Neuronal stem cell (in vitro differentiated cells): ENCODE data around the gene KCNQ1.
A peak's percentile ranks its signal among the peaks of the same experiment; 100 is the strongest.

Source experiments
- DNase-seq: peaks from one replicate; pipeline ENCODE4 v3.0.0-alpha.2; 2013; ENCODE audit warnings: low spot score
- H2AFZ ChIP-seq: one replicate; pipeline ENCODE4 v1.6.1; 2013; ENCODE audit warnings: mild to moderate bottlenecking, low read length, inconsistent platforms
- H2AK5ac ChIP-seq: 2 replicates; pipeline ENCODE4 v1.6.1; 2013; ENCODE audit warnings: low read depth, mild to moderate bottlenecking, inconsistent platforms, low read length, moderate library complexity, mixed read lengths
- H2BK120ac ChIP-seq: 2 replicates; pipeline ENCODE4 v1.6.1; 2013; ENCODE audit warnings: low read depth, mild to moderate bottlenecking, inconsistent platforms, low read length, moderate library complexity, mixed read lengths
- H2BK12ac ChIP-seq: one replicate; pipeline ENCODE4 v1.6.1; 2013; ENCODE audit warnings: low read length, inconsistent platforms
- H2BK15ac ChIP-seq: 2 replicates; pipeline ENCODE4 v1.6.1; 2013; ENCODE audit warnings: mild to moderate bottlenecking, low read length, inconsistent platforms, mixed read lengths
- H2BK5ac ChIP-seq: one replicate; pipeline ENCODE4 v1.6.1; 2013; ENCODE audit warnings: inconsistent platforms, mild to moderate bottlenecking, low read length, moderate library complexity
- H3K14ac ChIP-seq: one replicate; pipeline ENCODE4 v1.6.1; 2013; ENCODE audit warnings: low read length, inconsistent platforms
- H3K18ac ChIP-seq: 2 replicates; pipeline ENCODE4 v1.6.1; 2013; ENCODE audit warnings: low read length, inconsistent platforms
- H3K23ac ChIP-seq: 2 replicates; pipeline ENCODE4 v1.6.1; 2013; ENCODE audit warnings: low read depth, mild to moderate bottlenecking, mixed read lengths, low read length, inconsistent platforms; ENCODE audit not compliant: poor library complexity
- H3K27ac ChIP-seq: replicated peaks from 3 replicates; pipeline ENCODE4 v1.5.1; 2013; ENCODE audit warnings: low read length, inconsistent platforms
- H3K27me3 ChIP-seq, 3 experiments: 2 replicates each; pipeline ENCODE4 v1.6.1; 2013; ENCODE audit warnings: low read length in 3 of 3, mild to moderate bottlenecking in 2 of 3, inconsistent platforms in 1 of 3, low read depth in 1 of 3, mixed read lengths in 1 of 3, moderate library complexity in 1 of 3; ENCODE audit not compliant: control insufficient read depth in 3 of 3, insufficient read depth in 3 of 3
- H3K36me3 ChIP-seq, 2 donors: replicated peaks in 1 of 2; 2 replicates each; pipeline ENCODE4 v1.6.1; 2013; ENCODE audit warnings: low read length in 2 of 2; ENCODE audit not compliant: control insufficient read depth in 2 of 2, insufficient read depth in 2 of 2
- H3K4ac ChIP-seq: 2 replicates; pipeline ENCODE4 v1.6.1; 2013; ENCODE audit warnings: inconsistent platforms, mild to moderate bottlenecking, low read length, moderate library complexity
- H3K4me1 ChIP-seq, 2 donors: 1 replicate in 1 of 2; 2 replicates in 1 of 2; pipeline ENCODE4 v1.6.1; 2013; ENCODE audit warnings: low read length in 2 of 2, low read depth in 1 of 2; ENCODE audit not compliant: control insufficient read depth in 2 of 2, insufficient read depth in 1 of 2
- H3K4me2 ChIP-seq: one replicate; pipeline ENCODE4 v1.6.1; 2013; ENCODE audit warnings: mild to moderate bottlenecking, low read length, inconsistent platforms; ENCODE audit not compliant: insufficient read depth, poor library complexity, severe bottlenecking
- H3K4me3 ChIP-seq, 2 donors: 2 replicates each; pipeline ENCODE4 v1.5.1; 2013; ENCODE audit warnings: low read length in 2 of 2, mild to moderate bottlenecking in 2 of 2, inconsistent platforms in 1 of 2, moderate library complexity in 1 of 2
- H3K79me1 ChIP-seq: one replicate; pipeline ENCODE4 v1.6.1; 2013; ENCODE audit warnings: low read depth, mild to moderate bottlenecking, inconsistent platforms, low read length, moderate library complexity
- H3K9ac ChIP-seq: one replicate; pipeline ENCODE4 v1.6.1; 2013; ENCODE audit warnings: mild to moderate bottlenecking, low read depth, low read length, inconsistent platforms; ENCODE audit not compliant: poor library complexity
- H3K9me3 ChIP-seq, 2 donors: replicated peaks in 1 of 2; 2 replicates each; pipeline versions ENCODE3 to v1.6.1; 2013; ENCODE audit warnings: low read length in 2 of 2, mild to moderate bottlenecking in 2 of 2, inconsistent platforms in 1 of 2, low read depth in 1 of 2, mixed read lengths in 1 of 2, moderate library complexity in 1 of 2; ENCODE audit not compliant: control insufficient read depth in 2 of 2, insufficient read depth in 1 of 2
- H4K8ac ChIP-seq: one replicate; pipeline ENCODE4 v1.6.1; 2013; ENCODE audit warnings: low read depth, mild to moderate bottlenecking, inconsistent platforms, low read length, moderate library complexity
- H4K91ac ChIP-seq: one replicate; pipeline ENCODE4 v1.6.1; 2013; ENCODE audit warnings: low read length, low read depth, mild to moderate bottlenecking, inconsistent platforms; ENCODE audit not compliant: poor library complexity
- WGBS, 2 donors: extraction: QIAGEN DNeasy Blood & Tissue Kit; methylation state at CpG; one replicate each; pipeline ENCODE4 v1.1.7; 2013; ENCODE audit warnings: missing lambda C conversion rate in 2 of 2, mixed read lengths in 1 of 2; ENCODE audit not compliant: insufficient read length in 2 of 2, insufficient replicate concordance in 1 of 2; ENCODE audit errors: extremely low coverage in 2 of 2; 5-methylcytosine and 5-hydroxymethylcytosine counted together

Gene KCNQ1

GRCh38 chr11:2883979-2884815 is 439.4 kb downstream of the KCNQ1 start:
- H2BK12ac ChIP-seq = no peak overlapping the region
- peak overlapping the region; percentile 97 for H3K18ac ChIP-seq
- no peak overlapping the region for H2BK120ac ChIP-seq
- H3K27me3 ChIP-seq = peaks cover 0 to 47% (median 2%) of the 10 kb centered on the region in 3 experiments
- H4K8ac ChIP-seq = no peak overlapping the region
- H3K79me1 ChIP-seq = peaks cover 7% of the 10 kb centered on the region
- H3K4me1 ChIP-seq = peaks cover 19 to 21% of the 10 kb centered on the region in 2 donors
- H2BK5ac ChIP-seq = peak overlapping the region; percentile 72
- H3K36me3 ChIP-seq = peaks cover 0 to 7% of the 10 kb centered on the region in 2 donors
- no peak overlapping the region for H3K27ac ChIP-seq
- no peak for DNase-seq
- no peak overlapping the region for H3K4ac ChIP-seq
- peak overlapping the region; percentile 35 for H2AK5ac ChIP-seq
- H4K91ac ChIP-seq = no peak overlapping the region
- peak overlapping the region; percentile 39 for H3K23ac ChIP-seq
- no peak overlapping the region for H3K14ac ChIP-seq
- peak overlapping the region; percentile 60 for H2BK15ac ChIP-seq
- H3K4me3 ChIP-seq = peak overlapping the region; percentile 53 to 89
- peak overlapping the region; percentile 99 for H3K4me2 ChIP-seq
- H2AFZ ChIP-seq = peak overlapping the region; percentile 83
- no CpG with 5 or more reads among the region's 119 CpGs for WGBS, 2 donors
- peak overlapping the region; percentile 79 for H3K9ac ChIP-seq
- no peaks in the 10 kb centered on the region for H3K9me3 ChIP-seq

GRCh38 chr11:2885017-2885677 is 440.3 kb downstream of the KCNQ1 start:
- no peak for DNase-seq
- Histone ChIP-seq H2BK15ac (peak overlapping the region; percentile 93), H2BK5ac (peak overlapping the region; percentile 68), H4K91ac (no peak overlapping the region), H2AK5ac (peak overlapping the region; percentile 100), H3K4me1 (peaks cover 19 to 21% of the 10 kb centered on the region in 2 donors), H3K4ac (peak overlapping the region; percentile 46), H2BK120ac (no peak overlapping the region), H3K14ac (peak overlapping the region; percentile 40), H4K8ac (no peak overlapping the region), H3K9ac (peak overlapping the region; percentile 98), H3K4me3 (peak overlapping the region; percentile 75 to 85), H3K9me3 (no peaks in the 10 kb centered on the region), H3K27ac (peak overlapping the region; percentile 9), H3K79me1 (peaks cover 7% of the 10 kb centered on the region), H2AFZ (peak overlapping the region; percentile 76), H2BK12ac (peak overlapping the region; percentile 35), H3K23ac (peak overlapping the region; percentile 100), H3K27me3 (peaks cover 0 to 46% (median 2%) of the 10 kb centered on the region in 3 experiments), H3K18ac (peak overlapping the region; percentile 100), H3K36me3 (peaks cover 0 to 7% of the 10 kb centered on the region in 2 donors), H3K4me2 (peak overlapping the region; percentile 99)
- no CpG with 5 or more reads among the region's 80 CpGs for whole genome bisulfite sequencing, 2 donors

GRCh38 chr11:2885678-2886081 is 440.9 kb downstream of the KCNQ1 start, which contains the start of gene CDKN1C:
TSS of gene CDKN1C (minus strand) at chr11:2885775. CDS start at chr11:2885456, 319 bp downstream.
- Histone ChIP-seq H2AK5ac (peak within 1 kb of the TSS; percentile 100), H3K18ac (peak within 1 kb of the TSS; percentile 100), H3K27ac (peak within 1 kb of the TSS; percentile 66), H3K9me3 (no peaks in the 10 kb centered on the region), H2BK120ac (peak within 1 kb of the TSS; percentile 67), H3K36me3 (peaks cover 0 to 7% of the 10 kb centered on the region in 2 donors), H3K79me1 (peaks cover 7% of the 10 kb centered on the region), H2BK5ac (peak within 1 kb of the TSS; percentile 98), H2AFZ (peak within 1 kb of the TSS; percentile 83), H3K9ac (peak within 1 kb of the TSS; percentile 98), H4K91ac (peak within 1 kb of the TSS; percentile 38), H4K8ac (peak within 1 kb of the TSS; percentile 72), H3K4me1 (peaks cover 19 to 22% of the 10 kb centered on the region in 2 donors), H3K23ac (peak within 1 kb of the TSS; percentile 100), H3K4ac (peak within 1 kb of the TSS; percentile 79), H3K4me2 (peak within 1 kb of the TSS; percentile 99), H2BK15ac (peak within 1 kb of the TSS; percentile 97), H2BK12ac (peak within 1 kb of the TSS; percentile 97), H3K27me3 (peaks cover 0 to 40% (median 2%) of the 10 kb centered on the region in 3 experiments), H3K14ac (peak within 1 kb of the TSS; percentile 40), H3K4me3 (peak within 1 kb of the TSS; percentile 75 to 89)
- no CpG with 5 or more reads among the region's 61 CpGs for WGBS, 2 donors
- peak; percentile 91 for DNase-seq
